SU-DHL-6 (cell line): ENCODE results near the gene NTNG1.

ENCODE experiments used
- EZH2phosphoT487 ChIP-seq: fragments of 200-600 bp; sonication (generic), shearing (Covaris generic); conservative IDR thresholded peaks from 2 replicates; pipeline ENCODE4 v1.6.1; 2018; ENCODE audit warnings: mild to moderate bottlenecking, antibody characterized with exemption, low read length, moderate library complexity, mixed read lengths
- TF ChIP-seq, protein P1 (sequence below): fragments of 200-600 bp; sonication (generic); IDR thresholded peaks from one replicate; pipeline ENCODE4 v1.5.1; 2017; ENCODE audit warnings: antibody characterized with exemption, mild to moderate bottlenecking, low read length, moderate library complexity; ENCODE audit not compliant: insufficient read depth, poor library complexity, severe bottlenecking

DNA sequence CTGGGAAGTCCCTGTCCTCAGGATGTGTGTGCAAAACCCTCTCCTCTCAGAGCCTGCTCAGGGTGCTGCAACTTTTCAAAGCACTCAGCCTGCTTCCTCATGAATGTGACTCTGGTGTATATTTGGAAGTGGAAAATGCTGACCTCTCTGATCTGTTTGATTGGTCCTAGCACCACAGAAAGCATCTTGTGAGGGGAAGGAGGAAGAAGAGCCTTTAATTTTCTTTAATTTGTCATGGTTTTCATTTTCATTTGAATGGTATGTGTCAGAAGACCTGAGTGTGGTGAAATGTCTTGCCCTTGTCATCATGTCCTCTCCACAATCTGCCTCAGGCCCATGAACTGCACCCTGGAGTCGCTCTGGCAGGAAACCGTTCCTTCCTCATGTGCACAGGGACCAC, 383.5 kb downstream of the NTNG1 start:
- TF ChIP-seq, protein P1, sequence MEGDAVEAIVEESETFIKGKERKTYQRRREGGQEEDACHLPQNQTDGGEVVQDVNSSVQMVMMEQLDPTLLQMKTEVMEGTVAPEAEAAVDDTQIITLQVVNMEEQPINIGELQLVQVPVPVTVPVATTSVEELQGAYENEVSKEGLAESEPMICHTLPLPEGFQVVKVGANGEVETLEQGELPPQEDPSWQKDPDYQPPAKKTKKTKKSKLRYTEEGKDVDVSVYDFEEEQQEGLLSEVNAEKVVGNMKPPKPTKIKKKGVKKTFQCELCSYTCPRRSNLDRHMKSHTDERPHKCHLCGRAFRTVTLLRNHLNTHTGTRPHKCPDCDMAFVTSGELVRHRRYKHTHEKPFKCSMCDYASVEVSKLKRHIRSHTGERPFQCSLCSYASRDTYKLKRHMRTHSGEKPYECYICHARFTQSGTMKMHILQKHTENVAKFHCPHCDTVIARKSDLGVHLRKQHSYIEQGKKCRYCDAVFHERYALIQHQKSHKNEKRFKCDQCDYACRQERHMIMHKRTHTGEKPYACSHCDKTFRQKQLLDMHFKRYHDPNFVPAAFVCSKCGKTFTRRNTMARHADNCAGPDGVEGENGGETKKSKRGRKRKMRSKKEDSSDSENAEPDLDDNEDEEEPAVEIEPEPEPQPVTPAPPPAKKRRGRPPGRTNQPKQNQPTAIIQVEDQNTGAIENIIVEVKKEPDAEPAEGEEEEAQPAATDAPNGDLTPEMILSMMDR, result no peak
- TF ChIP-seq EZH2phosphoT487, result no peak
